GM13976 (cell line): Measurements from ENCODE around the gene ABCD2.

Experiments used
- DNase-seq: peaks from one replicate; pipeline ENCODE4 v3.0.0; 2012; ENCODE audit warnings: low spot score
- CTCF ChIP-seq: IDR thresholded peaks from 2 replicates; pipeline ENCODE4 v1.5.1; 2012; ENCODE audit warnings: borderline replicate concordance, mild to moderate bottlenecking; ENCODE audit not compliant: insufficient read depth; ENCODE audit errors: extremely low read depth, missing control alignments, control extremely low read depth
- in situ Hi-C: fragments of 300-500 bp; cut with MboI; formaldehyde crosslinking; loops from one replicate; pipeline ENCODE4 v1.12.0; 2022; ENCODE audit warnings: low sequenced_read_pairs, mixed read lengths, inconsistent platforms; ENCODE audit not compliant: unreplicated experiment

Gene ABCD2

GRCh38 chr12:39503439-39503838 is 116.2 kb downstream of the ABCD2 start:
- in situ Hi-C loops, result loop anchor here (25.0 kb wide), 1 partner anchor 109 kb away; the partner anchor contains the start of gene ABCD2
- no peak for DNase-seq
- no peak for TF ChIP-seq CTCF

- in situ Hi-C loops, result loop anchor here (25.0 kb wide), 1 partner anchor 110 kb away; the partner anchor contains the start of gene ABCD2
- no peak for DNase-seq
- TF ChIP-seq CTCF, result no peak
Observed at GRCh38 chr12:39502726-39503125, 116.9 kb downstream of the ABCD2 start.
